Caco-2 (cell line): ENCODE measurements around the gene FBXO5. TPM values are rescaled to one million over a fixed set of nuclear protein-coding genes. Genes with fewer than 3 reads are reported as not detected.

Experiments
- BruUV-seq: library from RNA; stranded (reverse); fragments of 400-500 nt; replicated peaks from 2 replicates; lab custom pipeline; 2021; lab: Mats Ljungman, UMichigan
- CTCF ChIA-PET: fragments of 300-600 bp; sonication (Branson Sonifier 250); formaldehyde crosslinking; loops from one replicate; lab custom pipeline; 2022; ENCODE audit warnings: antibody characterized with exemption; lab: Charles Lee
- POLR2A ChIA-PET: fragments of 300-600 bp; sonication (Branson Sonifier 250); formaldehyde crosslinking; loops from one replicate; lab custom pipeline; 2022; ENCODE audit warnings: antibody characterized with exemption; lab: Charles Lee
- DNase-seq, 2 experiments: peaks; one replicate each; pipeline versions ENCODE4 v3.0.0 to v3.0.0-alpha.2; 2020 to 2022
- H3K27me3 ChIP-seq: replicated peaks from 2 replicates; pipeline ENCODE4 v1.6.0; 2011; ENCODE audit warnings: low read length; ENCODE audit not compliant: control insufficient read depth, insufficient read depth
- H3K36me3 ChIP-seq: 2 replicates; pipeline ENCODE4 v1.5.1; 2011; ENCODE audit warnings: low read length; ENCODE audit not compliant: control insufficient read depth, insufficient read depth
- H3K4me1 ChIP-seq: fragments of 250-450 bp; sonication (Bioruptor Pico); 2 replicates; pipeline ENCODE4 v1.5.1; 2020; ENCODE audit warnings: mild to moderate bottlenecking
- H3K4me3 ChIP-seq: 2 replicates; pipeline ENCODE4 v1.5.1; 2011; ENCODE audit warnings: low read depth, mild to moderate bottlenecking, control low read depth, low read length
- H3K9me3 ChIP-seq: fragments of 250-450 bp; sonication (Bioruptor Pico); 2 replicates; pipeline ENCODE4 v1.5.1; 2020; ENCODE audit warnings: mild to moderate bottlenecking, moderate library complexity
- H3K27ac Mint-ChIP-seq: one replicate; pipeline ENCODE4 v1.8.0; 2022; ENCODE audit warnings: mixed read lengths; ENCODE audit not compliant: unreplicated experiment
- H3K27me3 Mint-ChIP-seq: one replicate; pipeline ENCODE4 v1.8.0; 2022; ENCODE audit warnings: mixed read lengths; ENCODE audit not compliant: insufficient read depth, unreplicated experiment
- H3K36me3 Mint-ChIP-seq: one replicate; pipeline ENCODE4 v1.8.0; 2022; ENCODE audit warnings: mild to moderate bottlenecking, mixed read lengths; ENCODE audit not compliant: insufficient read depth, unreplicated experiment
- H3K4me1 Mint-ChIP-seq: one replicate; pipeline ENCODE4 v1.8.0; 2022; ENCODE audit warnings: low read depth, mixed read lengths; ENCODE audit not compliant: unreplicated experiment
- H3K4me3 Mint-ChIP-seq: one replicate; pipeline ENCODE4 v1.8.0; 2022; ENCODE audit warnings: mild to moderate bottlenecking, moderate library complexity, mixed read lengths; ENCODE audit not compliant: unreplicated experiment
- H3K9me3 Mint-ChIP-seq: one replicate; pipeline ENCODE4 v1.8.0; 2022; ENCODE audit warnings: mixed read lengths; ENCODE audit not compliant: unreplicated experiment
- CTCF ChIP-seq, 2 experiments: fragments of 200-600 bp in 1 of 2; IDR thresholded peaks; 1 replicate in 1 of 2; 2 replicates in 1 of 2; pipeline versions ENCODE4 v1.5.1 to v1.8.0; 2011 to 2022; ENCODE audit warnings: antibody characterized with exemption in 1 of 2, control low read depth in 1 of 2, inconsistent platforms in 1 of 2, low read depth in 1 of 2, low read length in 1 of 2, mild to moderate bottlenecking in 1 of 2, moderate library complexity in 1 of 2; ENCODE audit not compliant: insufficient read depth in 1 of 2, severe bottlenecking in 1 of 2, unreplicated experiment in 1 of 2
- intact Hi-C: fragments of 100-400 bp; cut with micrococcal nuclease; formaldehyde crosslinking; loops from one replicate; pipeline ENCODE4 v1.10.0; 2022; ENCODE audit not compliant: unreplicated experiment
- total RNA-seq: library from RNA; stranded (reverse); gene quantifications from 2 replicates; pipeline ENCODE4 v1.2.3, GENCODE V29; 2022

FBXO5 gene
- total RNA-seq, 1 experiment from 2014 or later = 35.5 TPM

- Mint-ChIP-seq H3K4me1 (no peaks in the 10 kb centered on the region), H3K27ac (no peak overlapping the region), H3K4me3 (no peak overlapping the region), H3K36me3 (no peaks in the 10 kb centered on the region), H3K9me3 (no peaks in the 10 kb centered on the region), H3K27me3 (peaks cover 15% of the 10 kb centered on the region)
- no peak for TF ChIP-seq CTCF (IDR thresholded peaks at IDR 0.05; ENCODE audit: insufficient read depth in 1 of 2, low read depth in 1 of 2, low read length in 1 of 2, severe bottlenecking in 1 of 2, unreplicated experiment in 1 of 2)
- ChIA-PET POLR2A (no interaction called here), CTCF (no interaction called here)
- Histone ChIP-seq H3K9me3 (no peaks in the 10 kb centered on the region), H3K4me1 (no peaks in the 10 kb centered on the region), H3K36me3 (no peaks in the 10 kb centered on the region), H3K27me3 (no peaks in the 10 kb centered on the region; the same call in 1 of the 2 replicates), H3K4me3 (no peak overlapping the region)
- DNase-seq = no peak
- intact Hi-C loops = no loop called here
- BruUV-seq = no TSS peak
These were observed 39.5 kb downstream of the FBXO5 start for GRCh38 chr6:152943260-152943897.

- H3K9me3 Mint-ChIP-seq = no peaks in the 10 kb centered on the region
- no peak for TF ChIP-seq CTCF (IDR thresholded peaks at IDR 0.05; ENCODE audit: insufficient read depth in 1 of 2, low read depth in 1 of 2, low read length in 1 of 2, severe bottlenecking in 1 of 2, unreplicated experiment in 1 of 2)
- no peak overlapping the region for H3K4me3 Mint-ChIP-seq
- no peaks in the 10 kb centered on the region for H3K9me3 ChIP-seq
- no peak overlapping the region for H3K4me3 ChIP-seq
- H3K27ac Mint-ChIP-seq = no peak overlapping the region
- BruUV-seq = no TSS peak
- intact Hi-C loops = no loop called here
- DNase-seq = no peak
- no peaks in the 10 kb centered on the region for H3K36me3 ChIP-seq
- ChIA-PET POLR2A (no interaction called here), CTCF (no interaction called here)
- no peaks in the 10 kb centered on the region for H3K36me3 Mint-ChIP-seq
- no peaks in the 10 kb centered on the region for H3K4me1 Mint-ChIP-seq
- peaks cover 15% of the 10 kb centered on the region for H3K27me3 Mint-ChIP-seq
- no peaks in the 10 kb centered on the region for H3K4me1 ChIP-seq
- no peaks in the 10 kb centered on the region; the same call in 1 of the 2 replicates for H3K27me3 ChIP-seq
These were observed 40.4 kb downstream of the FBXO5 start for GRCh38 chr6:152942319-152942869.

GRCh38 chr6:152941746-152942145, 41.1 kb downstream of the FBXO5 start:
- H3K9me3 Mint-ChIP-seq = no peaks in the 10 kb centered on the region
- POLR2A ChIA-PET = no interaction called here
- no peaks in the 10 kb centered on the region for H3K36me3 Mint-ChIP-seq
- H3K4me3 ChIP-seq = no peak overlapping the region
- no peak for TF ChIP-seq CTCF (IDR thresholded peaks at IDR 0.05; ENCODE audit: insufficient read depth in 1 of 2, low read depth in 1 of 2, low read length in 1 of 2, severe bottlenecking in 1 of 2, unreplicated experiment in 1 of 2)
- H3K4me1 ChIP-seq = no peaks in the 10 kb centered on the region
- H3K27me3 Mint-ChIP-seq = peaks cover 17% of the 10 kb centered on the region
- intact Hi-C loops = no loop called here
- no peaks in the 10 kb centered on the region; the same call in 1 of the 2 replicates for H3K27me3 ChIP-seq
- no peaks in the 10 kb centered on the region for H3K9me3 ChIP-seq
- H3K4me1 Mint-ChIP-seq = no peaks in the 10 kb centered on the region
- no peak overlapping the region for H3K4me3 Mint-ChIP-seq
- H3K36me3 ChIP-seq = no peaks in the 10 kb centered on the region
- no peak overlapping the region for H3K27ac Mint-ChIP-seq
- CTCF ChIA-PET = no interaction called here
- no TSS peak for BruUV-seq
- no peak for DNase-seq
